Activated CD8-positive, alpha-beta memory T cell treated with anti-CD3 and anti-CD28 coated beads for 36 hours (primary cell): ENCODE data around the gene LYAR. TPM values are rescaled to one million over a fixed set of nuclear protein-coding genes. Genes with fewer than 3 reads are reported as not detected.
"Not testable (repeated sequence)": the region's sequence is repeated elsewhere in the genome, so short reads cannot be mapped to it uniquely, and the experiment has no call there.

ENCODE experiments used
- CTCF ChIA-PET: fragments of 350-600 bp; sonication (Branson Sonifier 250); formaldehyde crosslinking; loops from one replicate; lab custom pipeline; 2021; ENCODE audit warnings: antibody characterized with exemption; lab: Charles Lee
- POLR2A ChIA-PET: fragments of 350-600 bp; sonication (Branson Sonifier 250); formaldehyde crosslinking; loops from one replicate; lab custom pipeline; 2021; ENCODE audit warnings: antibody characterized with exemption; lab: Charles Lee
- total RNA-seq, 2 experiments: library from RNA; stranded (reverse); gene quantifications; one replicate each; pipeline ENCODE4 v1.2.3, GENCODE V29; 2021

The LYAR gene
- total RNA-seq, 2 experiments from 2014 or later: 96.5 to 97.6 TPM

DNA sequence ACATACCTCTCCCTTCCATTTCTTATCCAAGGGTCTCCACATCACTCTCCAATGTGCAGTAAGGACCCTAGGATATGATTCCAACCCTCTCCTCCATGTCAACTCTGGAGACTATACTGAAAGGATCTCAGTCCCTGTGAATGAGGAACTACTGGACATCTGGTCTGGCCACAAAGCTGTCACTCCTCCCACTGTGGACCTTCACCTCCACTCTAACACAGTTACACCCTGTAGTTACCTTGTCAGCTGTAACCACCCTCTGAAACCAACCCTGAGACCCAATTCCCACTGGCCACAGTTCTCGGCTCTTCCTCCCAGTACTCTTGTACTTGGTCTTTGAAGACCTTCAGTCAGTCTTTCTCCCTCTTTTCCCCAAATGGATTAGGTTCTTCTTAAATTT is 44.8 kb downstream of the LYAR start:
- CTCF ChIA-PET: no interaction called here
- POLR2A ChIA-PET: no interaction called here

DNA sequence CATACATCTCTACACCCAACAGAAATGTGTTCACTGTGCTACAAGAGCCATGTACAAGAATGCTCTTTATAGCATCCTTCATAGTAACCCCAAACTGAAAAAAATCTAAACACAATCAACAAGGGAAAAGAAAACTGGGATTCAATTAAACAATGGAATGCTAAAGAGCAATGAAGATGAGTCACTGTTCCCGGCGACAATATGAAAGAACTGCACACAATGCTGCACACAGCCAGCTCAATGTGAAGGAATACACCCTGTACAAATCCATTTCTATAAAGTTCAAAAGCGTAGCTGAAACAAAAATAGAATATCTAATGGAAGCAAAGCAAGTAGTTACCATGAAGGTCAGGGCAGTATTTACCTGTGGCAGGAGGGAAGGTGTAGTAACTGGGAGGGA is 50.4 kb downstream of the LYAR start:
- CTCF ChIA-PET, POLR2A ChIA-PET: not testable (repeated sequence)

DNA sequence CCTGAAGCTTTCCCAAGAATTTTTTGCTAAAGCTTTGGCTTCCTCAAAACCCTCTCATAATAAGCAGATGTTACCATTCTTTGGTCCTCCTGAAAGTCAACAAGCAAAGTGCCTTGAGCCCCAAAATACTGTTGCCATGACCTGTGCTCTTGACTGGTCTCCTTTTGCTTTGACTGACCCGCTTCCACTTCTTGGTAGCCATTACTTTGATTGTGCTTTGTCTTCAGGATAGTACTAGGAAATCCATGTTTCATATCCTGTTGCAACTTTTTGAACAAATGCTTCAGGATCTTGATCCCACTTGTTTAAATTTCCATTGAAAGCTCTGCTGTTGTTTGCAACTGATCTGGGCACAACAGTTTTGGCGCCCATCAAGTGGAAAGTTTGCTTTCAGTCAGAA is 56.3 kb downstream of the LYAR start:
- POLR2A ChIA-PET: no interaction called here
- CTCF ChIA-PET: no interaction called here

DNA sequence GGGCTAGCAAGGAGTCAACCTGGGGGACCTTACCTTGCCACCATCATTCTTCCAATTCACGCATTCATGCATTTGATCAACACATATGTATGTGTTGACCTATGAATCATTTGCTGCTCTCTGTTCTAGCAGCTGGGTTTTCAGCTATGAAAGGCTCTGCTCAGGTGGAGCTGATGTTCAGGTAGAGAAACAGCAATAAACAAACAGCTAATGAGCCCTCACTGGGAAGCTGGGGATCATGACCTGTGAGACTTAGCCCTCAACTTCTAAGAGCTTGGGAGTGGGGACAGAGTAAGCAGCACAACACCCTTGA is 61.6 kb downstream of the LYAR start:
- ChIA-PET CTCF (interaction anchor here (0.6 kb wide), 1 partner anchor 1144 kb away, joined by 3 read pairs; no protein-coding TSS in a partner anchor), POLR2A (no interaction called here)

DNA sequence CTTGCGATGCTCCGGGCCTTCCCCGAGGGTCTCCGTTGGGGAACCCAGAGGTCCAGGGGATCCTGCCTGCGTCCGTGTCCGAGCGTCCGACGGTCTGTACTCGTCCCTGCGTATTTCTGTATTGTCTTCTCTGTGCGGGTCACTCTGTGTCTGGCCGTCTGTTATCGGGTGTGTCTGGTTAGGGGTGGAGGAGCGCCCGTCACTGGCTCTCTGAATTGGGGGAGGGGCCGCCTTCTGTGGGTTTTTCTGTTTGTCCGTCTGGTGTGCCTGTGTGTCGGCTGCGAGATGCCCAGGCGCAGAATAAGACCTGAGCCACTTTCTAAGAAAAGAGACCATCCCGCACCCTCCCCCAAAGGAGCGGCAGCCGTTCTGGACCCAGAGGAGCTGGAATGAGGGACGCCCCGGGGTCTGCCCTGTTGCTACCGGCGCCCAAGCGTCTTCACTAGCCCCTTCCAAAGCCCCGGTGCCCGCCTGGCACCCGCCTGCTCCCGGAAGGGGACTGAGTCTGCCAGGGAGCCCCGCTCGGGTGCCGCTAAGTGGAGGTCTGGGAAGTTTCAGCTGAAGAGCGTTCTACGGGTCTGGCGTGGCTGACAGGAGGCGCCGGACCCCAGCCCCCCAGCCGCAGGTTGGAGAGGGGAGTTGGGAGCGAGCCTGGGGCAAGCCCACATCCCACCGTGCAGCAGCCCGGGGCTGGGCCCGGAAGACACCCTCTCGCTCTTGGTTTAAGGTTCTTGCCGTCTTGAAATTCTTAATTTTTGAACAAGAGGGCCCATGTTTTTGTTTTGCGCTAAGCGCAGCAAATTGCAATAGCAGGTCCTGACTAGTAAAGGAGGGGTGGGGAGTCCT is 62.2 kb downstream of the LYAR start:
- POLR2A ChIA-PET: no interaction called here
- CTCF ChIA-PET: no interaction called here

DNA sequence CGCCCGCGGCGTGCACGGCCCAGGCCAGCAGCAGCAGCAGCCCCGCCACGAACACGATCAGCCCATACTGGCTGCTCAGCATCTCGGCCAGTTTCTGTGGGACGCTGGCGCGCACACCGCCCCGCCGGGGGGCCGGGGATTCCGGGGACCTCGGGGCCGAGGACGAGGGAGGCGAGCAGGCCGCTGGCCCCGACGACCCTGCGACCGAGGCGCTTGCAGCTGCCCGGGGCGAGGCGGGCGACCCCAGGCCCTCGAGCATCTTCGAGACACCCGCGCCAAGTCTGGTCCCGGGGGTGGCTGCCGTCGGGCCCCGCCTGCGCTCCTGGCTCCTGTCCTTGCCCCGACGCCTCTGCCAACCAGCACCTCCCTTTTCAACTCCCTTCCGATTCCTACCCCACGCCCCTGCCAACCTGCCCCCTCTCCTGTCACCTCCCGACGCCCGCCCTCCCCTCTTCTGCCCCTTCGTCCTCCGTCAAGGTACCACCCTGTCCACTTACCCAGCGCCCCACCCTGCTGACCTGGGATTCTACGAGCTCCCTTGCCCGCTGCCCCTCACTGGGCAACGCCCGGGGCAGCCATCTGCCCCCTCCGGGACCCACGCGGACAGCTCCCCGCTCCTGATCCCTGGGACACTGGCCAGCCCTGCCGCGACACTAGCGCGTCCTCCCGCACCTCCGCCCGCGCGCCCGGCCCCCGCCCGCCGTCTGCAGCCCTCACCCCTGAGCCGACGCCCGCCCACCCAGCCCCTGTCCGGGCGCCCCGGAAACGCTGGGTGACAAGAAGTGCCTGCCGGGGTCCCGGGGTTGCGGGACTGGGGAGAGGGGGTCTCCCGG is 63.1 kb downstream of the LYAR start, which contains the start of gene OTOP1:
TSS of gene OTOP1 (minus strand) at position 324 of the 833 bp plus-strand sequence. CDS start at position 259, 65 bp downstream.
- ChIA-PET POLR2A (no interaction called here), CTCF (no interaction called here)

DNA sequence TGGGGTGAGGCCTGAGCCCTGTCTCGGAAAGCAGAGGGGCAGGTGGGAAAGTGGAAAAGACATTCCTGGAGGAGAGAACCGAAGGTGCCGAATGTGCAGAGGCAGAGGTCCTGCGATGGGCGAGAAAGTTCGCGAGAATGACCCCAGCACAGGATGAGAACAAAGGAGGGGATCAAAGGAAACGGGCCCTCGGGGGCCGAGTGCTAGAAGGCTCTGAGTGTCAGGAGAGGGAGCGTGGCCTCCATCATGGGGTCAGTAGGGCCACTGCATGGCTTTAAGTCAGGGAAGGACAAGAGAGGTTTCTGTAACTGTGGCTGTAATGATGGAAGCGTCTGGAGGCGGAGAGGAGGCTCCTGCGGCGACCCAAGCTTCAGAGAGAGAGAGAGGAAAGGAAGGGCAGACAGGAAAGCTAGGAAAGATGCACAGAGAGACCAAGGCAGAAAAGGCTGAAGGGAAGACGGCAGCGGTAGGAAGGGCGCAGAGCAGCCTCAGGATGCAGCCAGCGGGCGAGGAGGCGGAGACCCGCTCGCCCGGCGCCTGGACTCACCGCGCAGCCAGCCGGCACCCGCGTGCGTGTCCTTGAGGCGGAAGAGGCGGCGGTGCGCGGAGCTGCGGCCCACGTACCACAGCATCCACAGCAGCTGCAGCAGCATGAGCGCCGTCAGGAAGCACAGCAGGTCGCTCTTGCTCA is 63.9 kb downstream of the LYAR start:
- ChIA-PET POLR2A (no interaction called here), CTCF (no interaction called here)

Other genes starting within 250 kb of the LYAR start
- not detected for gene OTOP1, start 63.2 kb downstream of the LYAR start, total RNA-seq
- gene TMEM128, start 41.9 kb downstream of the LYAR start, total RNA-seq: 10 to 100 TPM; 24.1 to 25.9 TPM
- 1 to 10 TPM; 5.5 to 6.0 TPM for gene ZBTB49, start 97 bp upstream of the LYAR start, total RNA-seq
- gene NSG1, start 96.9 kb upstream of the LYAR start, total RNA-seq: 10 to 100 TPM; 11.7 to 12.0 TPM